CD8-positive, alpha-beta memory T cell (primary cell): ENCODE data around the gene MYOM1. TPM values are rescaled to one million over a fixed set of nuclear protein-coding genes. Genes with fewer than 3 reads are reported as not detected.

Source experiments
- CTCF ChIA-PET: fragments of 350-600 bp; sonication (Branson Sonifier 250); formaldehyde crosslinking; loops from one replicate; lab custom pipeline; 2021; ENCODE audit warnings: antibody characterized with exemption; lab: Charles Lee
- POLR2A ChIA-PET: fragments of 350-600 bp; sonication (Branson Sonifier 250); formaldehyde crosslinking; loops from one replicate; lab custom pipeline; 2021; ENCODE audit warnings: antibody characterized with exemption; lab: Charles Lee
- DNase-seq, 5 donors: peaks; one replicate each; pipeline versions ENCODE4 v3.0.0 to v3.0.0-alpha.2; 2020 to 2022; ENCODE audit warnings: mixed read lengths in 1 of 5
- H3K27ac ChIP-seq: one replicate; pipeline ENCODE4 v1.7.0; 2013; ENCODE audit warnings: low read depth, mild to moderate bottlenecking, low read length, moderate library complexity
- H3K27me3 ChIP-seq: 2 replicates; pipeline ENCODE4 v1.7.0; 2013; ENCODE audit warnings: low read length, mild to moderate bottlenecking; ENCODE audit not compliant: insufficient read depth, poor library complexity, severe bottlenecking
- H3K36me3 ChIP-seq: 2 replicates; pipeline ENCODE4 v1.7.0; 2013; ENCODE audit warnings: mild to moderate bottlenecking, low read length, moderate library complexity; ENCODE audit not compliant: insufficient read depth
- H3K4me1 ChIP-seq: 2 replicates; pipeline ENCODE4 v1.7.0; 2013; ENCODE audit warnings: mild to moderate bottlenecking, low read length, moderate library complexity; ENCODE audit not compliant: insufficient read depth
- H3K4me3 ChIP-seq: 2 replicates; pipeline ENCODE4 v1.7.0; 2013; ENCODE audit warnings: mild to moderate bottlenecking, low read length
- H3K9me3 ChIP-seq: 2 replicates; pipeline ENCODE4 v1.7.0; 2013; ENCODE audit warnings: mild to moderate bottlenecking, low read length
- H3K27ac Mint-ChIP-seq, 8 donors: one replicate each; pipeline ENCODE4 v1.8.0; 2020 to 2021; ENCODE audit warnings: mixed read lengths in 8 of 8, mild to moderate bottlenecking in 6 of 8, inconsistent platforms in 3 of 8, moderate library complexity in 3 of 8
- H3K27me3 Mint-ChIP-seq, 2 donors: one replicate each; pipeline ENCODE4 v1.8.0; 2020 to 2021; ENCODE audit warnings: mixed read lengths in 2 of 2, mild to moderate bottlenecking in 1 of 2, moderate library complexity in 1 of 2
- H3K36me3 Mint-ChIP-seq, 3 donors: one replicate each; pipeline ENCODE4 v1.8.0; 2020 to 2021; ENCODE audit warnings: mixed read lengths in 3 of 3, inconsistent platforms in 1 of 3, mild to moderate bottlenecking in 1 of 3
- H3K4me1 Mint-ChIP-seq, 3 donors: one replicate each; pipeline ENCODE4 v1.8.0; 2020 to 2021; ENCODE audit warnings: mixed read lengths in 3 of 3, inconsistent platforms in 1 of 3, mild to moderate bottlenecking in 1 of 3
- H3K4me3 Mint-ChIP-seq, 7 donors: one replicate each; pipeline ENCODE4 v1.8.0; 2020 to 2021; ENCODE audit warnings: mixed read lengths in 7 of 7, mild to moderate bottlenecking in 6 of 7, moderate library complexity in 4 of 7, inconsistent platforms in 2 of 7
- H3K9me3 Mint-ChIP-seq, 5 donors: one replicate each; pipeline ENCODE4 v1.8.0; 2020 to 2022; ENCODE audit warnings: mixed read lengths in 5 of 5, mild to moderate bottlenecking in 3 of 5, moderate library complexity in 2 of 5, inconsistent platforms in 1 of 5
- polyA plus RNA-seq: library from polyadenylated mRNA; unstranded; fragments of 300-500 nt; fragmentation: Illumina TruSeq; gene quantifications from one replicate; pipeline ENCODE4 v1.2.3, GENCODE V29; 2021
- total RNA-seq, 2 experiments: library from RNA; stranded (reverse); gene quantifications; one replicate each; pipeline ENCODE4 v1.2.3, GENCODE V29; 2021

MYOM1 gene
- total and polyA plus RNA-seq, 3 experiments from 2014 or later: 0.84 to 1.2 (median 0.92) TPM

GRCh38 chr18:3103576-3103975, 116.2 kb downstream of the MYOM1 start:
- Mint-ChIP-seq H3K36me3 (peaks cover 0 to 3% (median 3%) of the 10 kb centered on the region in 3 donors), H3K4me1 (peaks cover 0 to 4% (median 3%) of the 10 kb centered on the region in 3 donors), H3K27ac (no peak overlapping the region), H3K27me3 (no peaks in the 10 kb centered on the region), H3K9me3 (no peaks in the 10 kb centered on the region), H3K4me3 (no peak overlapping the region)
- no peaks in the 10 kb centered on the region for H3K27me3 ChIP-seq
- no peaks in the 10 kb centered on the region for H3K4me1 ChIP-seq
- DNase-seq: no peak
- CTCF ChIA-PET: interaction anchor here (1.0 kb wide), 1 partner anchor 42 kb away, joined by 3 read pairs; no protein-coding TSS in a partner anchor
- POLR2A ChIA-PET: no interaction called here
- no peaks in the 10 kb centered on the region for H3K36me3 ChIP-seq
- H3K4me3 ChIP-seq: no peak overlapping the region
- H3K9me3 ChIP-seq: no peaks in the 10 kb centered on the region
- no peak overlapping the region for H3K27ac ChIP-seq

- Mint-ChIP-seq H3K4me1 (peaks cover under 1 to 5% (median 3%) of the 10 kb centered on the region in 3 donors), H3K27me3 (no peaks in the 10 kb centered on the region), H3K27ac (no peak overlapping the region), H3K36me3 (peaks cover 0 to 3% (median 3%) of the 10 kb centered on the region in 3 donors), H3K9me3 (no peaks in the 10 kb centered on the region), H3K4me3 (no peak overlapping the region)
- CTCF ChIA-PET: interaction anchor here (1.0 kb wide), 1 partner anchor 42 kb away, joined by 3 read pairs; no protein-coding TSS in a partner anchor
- peaks cover under 1% of the 10 kb centered on the region for H3K4me1 ChIP-seq
- H3K27ac ChIP-seq: no peak overlapping the region
- H3K36me3 ChIP-seq: no peaks in the 10 kb centered on the region
- H3K27me3 ChIP-seq: no peaks in the 10 kb centered on the region
- H3K9me3 ChIP-seq: no peaks in the 10 kb centered on the region
- POLR2A ChIA-PET: interaction anchor here (1.2 kb wide), 1 partner anchor 23 kb away, joined by 3 read pairs; no protein-coding TSS in a partner anchor
- no peak overlapping the region for H3K4me3 ChIP-seq
- DNase-seq: no peak
Measured at GRCh38 chr18:3102983-3103382, 116.8 kb downstream of the MYOM1 start.

GRCh38 chr18:3100498-3101132, 119.2 kb downstream of the MYOM1 start:
- H3K4me3 Mint-ChIP-seq: no peak overlapping the region

GRCh38 chr18:3099327-3099726, 120.4 kb downstream of the MYOM1 start:
- Histone ChIP-seq H3K9me3 (no peaks in the 10 kb centered on the region), H3K36me3 (no peaks in the 10 kb centered on the region), H3K4me1 (peaks cover 21% of the 10 kb centered on the region), H3K4me3 (no peak overlapping the region), H3K27me3 (no peaks in the 10 kb centered on the region), H3K27ac (no peak overlapping the region)
- CTCF ChIA-PET: interaction anchor here (1.0 kb wide), 1 partner anchor 104 kb away, joined by 3 read pairs; no protein-coding TSS in a partner anchor
- H3K27me3 Mint-ChIP-seq: no peaks in the 10 kb centered on the region
- POLR2A ChIA-PET: no interaction called here
- H3K36me3 Mint-ChIP-seq: peaks cover 0 to 3% (median under 1%) of the 10 kb centered on the region in 3 donors
- no peaks in the 10 kb centered on the region for H3K9me3 Mint-ChIP-seq
- H3K4me1 Mint-ChIP-seq: peaks cover 18 to 21% (median 20%) of the 10 kb centered on the region in 3 donors
- no peak for DNase-seq
- H3K27ac Mint-ChIP-seq: no peak overlapping the region
- H3K4me3 Mint-ChIP-seq: no peak overlapping the region

More at GRCh38 chr18:3100498-3101132, 119.2 kb downstream of the MYOM1 start:
- Mint-ChIP-seq H3K36me3 (peaks cover 0 to 3% (median 3%) of the 10 kb centered on the region in 3 donors), H3K4me1 (peaks cover 19 to 22% (median 21%) of the 10 kb centered on the region in 3 donors), H3K27me3 (no peaks in the 10 kb centered on the region), H3K9me3 (no peaks in the 10 kb centered on the region), H3K27ac (no peak overlapping the region)
- H3K36me3 ChIP-seq: no peaks in the 10 kb centered on the region
- no peaks in the 10 kb centered on the region for H3K27me3 ChIP-seq
- ChIA-PET CTCF (interaction anchor here (1.0 to 1.9 kb wide), 4 partner anchors 11 to 147 kb away, joined by 3 to 6 read pairs (median 4); partner anchors contain the start of gene MYL12A), POLR2A (no interaction called here)
- H3K4me1 ChIP-seq: peaks cover 21% of the 10 kb centered on the region
- H3K9me3 ChIP-seq: no peaks in the 10 kb centered on the region
- no peak overlapping the region for H3K4me3 ChIP-seq
- H3K27ac ChIP-seq: no peak overlapping the region
- DNase-seq: no peak

GRCh38 chr18:3097082-3097481, 122.7 kb downstream of the MYOM1 start:
- no peaks in the 10 kb centered on the region for H3K27me3 Mint-ChIP-seq
- no peaks in the 10 kb centered on the region for H3K9me3 Mint-ChIP-seq
- peak overlapping the region in 2 of 7 donors; percentile 13 to 49 for H3K4me3 Mint-ChIP-seq
- no peak overlapping the region for H3K4me3 ChIP-seq
- H3K4me1 Mint-ChIP-seq: peaks cover 18 to 21% (median 19%) of the 10 kb centered on the region in 3 donors
- H3K4me1 ChIP-seq: peaks cover 21% of the 10 kb centered on the region
- H3K9me3 ChIP-seq: no peaks in the 10 kb centered on the region
- CTCF ChIA-PET: interaction anchor here (0.9 to 2.0 kb wide), 7 partner anchors 10 to 148 kb away, joined by 3 to 10 read pairs (median 5); no protein-coding TSS in a partner anchor
- no peaks in the 10 kb centered on the region for H3K27me3 ChIP-seq
- H3K27ac Mint-ChIP-seq: peak overlapping the region in 5 of 8 donors; percentile 1 to 87 (median 60)
- DNase-seq: peak in 2 of 5 donors; percentile 64 to 78
- POLR2A ChIA-PET: no interaction called here
- no peaks in the 10 kb centered on the region for H3K36me3 ChIP-seq
- H3K27ac ChIP-seq: no peak overlapping the region
- peaks cover 0 to 3% (median 0%) of the 10 kb centered on the region in 3 donors for H3K36me3 Mint-ChIP-seq

- POLR2A ChIA-PET: interaction anchor here (0.7 kb wide), 1 partner anchor 30 kb away, joined by 4 read pairs; no protein-coding TSS in a partner anchor
- peaks cover 18 to 21% (median 19%) of the 10 kb centered on the region in 3 donors for H3K4me1 Mint-ChIP-seq
Measured at GRCh38 chr18:3095921-3096320, 123.8 kb downstream of the MYOM1 start.

GRCh38 chr18:3094338-3094684, 125.5 kb downstream of the MYOM1 start:
- Histone ChIP-seq H3K4me3 (no peak overlapping the region), H3K27me3 (no peaks in the 10 kb centered on the region), H3K36me3 (no peaks in the 10 kb centered on the region), H3K4me1 (peaks cover 21% of the 10 kb centered on the region), H3K9me3 (no peaks in the 10 kb centered on the region), H3K27ac (no peak overlapping the region)
- Mint-ChIP-seq H3K36me3 (peaks cover 0 to 2% (median 0%) of the 10 kb centered on the region in 3 donors), H3K9me3 (no peaks in the 10 kb centered on the region), H3K4me3 (no peak overlapping the region), H3K27me3 (no peaks in the 10 kb centered on the region), H3K27ac (no peak overlapping the region), H3K4me1 (peaks cover 18 to 21% (median 19%) of the 10 kb centered on the region in 3 donors)
- ChIA-PET CTCF (interaction anchor here (1.2 to 1.9 kb wide), 2 partner anchors 31 to 100 kb away, joined by 3 to 5 read pairs; no protein-coding TSS in a partner anchor), POLR2A (no interaction called here)
- DNase-seq: no peak

More at GRCh38 chr18:3095921-3096320, 123.8 kb downstream of the MYOM1 start:
- Histone ChIP-seq H3K36me3 (no peaks in the 10 kb centered on the region), H3K9me3 (no peaks in the 10 kb centered on the region), H3K4me1 (peaks cover 21% of the 10 kb centered on the region), H3K4me3 (no peak overlapping the region), H3K27ac (no peak overlapping the region), H3K27me3 (no peaks in the 10 kb centered on the region)
- H3K36me3 Mint-ChIP-seq: peaks cover 0 to 3% (median 0%) of the 10 kb centered on the region in 3 donors
- DNase-seq: no peak
- CTCF ChIA-PET: interaction anchor here (1.9 to 2.0 kb wide), 2 partner anchors 33 to 101 kb away, joined by 5 to 10 read pairs; no protein-coding TSS in a partner anchor
- H3K27me3 Mint-ChIP-seq: no peaks in the 10 kb centered on the region
- no peak overlapping the region for H3K27ac Mint-ChIP-seq
- no peak overlapping the region for H3K4me3 Mint-ChIP-seq
- H3K9me3 Mint-ChIP-seq: no peaks in the 10 kb centered on the region
